Choroid plexus epithelial cell (primary cell): Measurements from ENCODE around the gene TSSK3.
"Not testable (repeated sequence)": the region's sequence is repeated elsewhere in the genome, so short reads cannot be mapped to it uniquely, and the experiment has no call there.

Experiments used
- DNase-seq: peaks from one replicate; pipeline ENCODE4 v3.0.0-alpha.2; 2010; ENCODE audit warnings: low read depth
- H3K4me3 ChIP-seq: 2 replicates; pipeline ENCODE4 v1.5.1; 2011; ENCODE audit warnings: low read depth, mild to moderate bottlenecking, control low read depth, low read length, moderate library complexity
- TF ChIP-seq, protein P1 (sequence below): conservative IDR thresholded peaks from 2 replicates; pipeline ENCODE4 v1.5.1; 2011; ENCODE audit warnings: low read depth, mild to moderate bottlenecking, control low read depth, inconsistent platforms, low read length, moderate library complexity

Gene TSSK3

DNA sequence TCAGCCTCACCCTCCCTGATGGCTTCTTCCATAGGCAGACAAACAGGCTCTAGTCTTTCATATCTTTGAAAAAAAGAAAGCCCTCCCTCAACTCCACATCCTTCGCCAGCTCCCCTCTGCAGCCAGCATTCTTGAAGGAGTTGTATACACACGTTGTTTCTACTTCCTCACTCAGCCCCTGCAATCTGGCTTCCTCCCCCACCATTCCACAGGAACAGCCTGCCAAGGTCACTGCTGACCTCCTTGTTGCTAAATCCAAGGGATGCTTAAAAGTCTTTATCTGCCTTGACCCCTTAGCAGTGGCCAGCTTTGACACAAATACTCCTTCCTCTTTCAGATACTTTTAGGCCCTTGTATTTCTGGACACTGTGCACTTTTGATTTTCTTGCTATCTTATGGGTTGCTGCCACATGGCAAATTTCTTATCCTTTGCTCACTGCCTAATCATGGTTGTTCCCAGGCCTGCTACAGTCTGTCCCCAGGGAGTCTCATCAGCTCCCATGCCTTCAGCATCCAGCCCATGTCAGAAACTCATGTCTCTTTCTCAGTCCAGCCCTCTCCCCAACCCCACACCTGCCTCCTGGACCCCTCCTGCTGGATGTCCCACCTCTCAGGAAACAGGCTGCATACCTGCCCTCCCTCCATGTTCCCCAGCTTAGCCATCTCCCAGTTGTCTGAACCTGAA lies 8.3 kb upstream of the TSSK3 start:
- DNase-seq = peak; percentile 77
- no peak overlapping the region for H3K4me3 ChIP-seq
- TF ChIP-seq, protein P1, sequence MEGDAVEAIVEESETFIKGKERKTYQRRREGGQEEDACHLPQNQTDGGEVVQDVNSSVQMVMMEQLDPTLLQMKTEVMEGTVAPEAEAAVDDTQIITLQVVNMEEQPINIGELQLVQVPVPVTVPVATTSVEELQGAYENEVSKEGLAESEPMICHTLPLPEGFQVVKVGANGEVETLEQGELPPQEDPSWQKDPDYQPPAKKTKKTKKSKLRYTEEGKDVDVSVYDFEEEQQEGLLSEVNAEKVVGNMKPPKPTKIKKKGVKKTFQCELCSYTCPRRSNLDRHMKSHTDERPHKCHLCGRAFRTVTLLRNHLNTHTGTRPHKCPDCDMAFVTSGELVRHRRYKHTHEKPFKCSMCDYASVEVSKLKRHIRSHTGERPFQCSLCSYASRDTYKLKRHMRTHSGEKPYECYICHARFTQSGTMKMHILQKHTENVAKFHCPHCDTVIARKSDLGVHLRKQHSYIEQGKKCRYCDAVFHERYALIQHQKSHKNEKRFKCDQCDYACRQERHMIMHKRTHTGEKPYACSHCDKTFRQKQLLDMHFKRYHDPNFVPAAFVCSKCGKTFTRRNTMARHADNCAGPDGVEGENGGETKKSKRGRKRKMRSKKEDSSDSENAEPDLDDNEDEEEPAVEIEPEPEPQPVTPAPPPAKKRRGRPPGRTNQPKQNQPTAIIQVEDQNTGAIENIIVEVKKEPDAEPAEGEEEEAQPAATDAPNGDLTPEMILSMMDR = no peak

DNA sequence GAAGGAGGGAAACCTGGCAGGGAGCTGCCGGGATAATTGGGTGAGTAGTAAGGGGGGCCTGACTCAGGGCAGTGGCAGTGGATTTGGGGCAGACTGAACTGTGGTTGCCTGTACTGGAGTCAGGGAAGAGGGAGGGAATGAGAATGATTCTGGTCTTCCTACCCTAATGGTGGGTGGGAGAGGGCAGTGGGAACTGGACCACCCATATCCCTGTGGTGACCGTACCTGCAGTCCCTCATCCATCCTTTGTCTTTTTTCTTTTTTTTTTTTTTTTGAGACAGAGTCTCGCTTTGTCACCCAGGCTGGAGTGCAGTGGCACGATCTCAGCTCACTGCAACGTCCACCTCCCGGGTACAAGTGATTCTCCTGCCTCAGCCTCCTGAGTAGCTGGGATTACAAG lies 6.6 kb upstream of the TSSK3 start:
- DNase-seq, H3K4me3 ChIP-seq: not testable (repeated sequence)

DNA sequence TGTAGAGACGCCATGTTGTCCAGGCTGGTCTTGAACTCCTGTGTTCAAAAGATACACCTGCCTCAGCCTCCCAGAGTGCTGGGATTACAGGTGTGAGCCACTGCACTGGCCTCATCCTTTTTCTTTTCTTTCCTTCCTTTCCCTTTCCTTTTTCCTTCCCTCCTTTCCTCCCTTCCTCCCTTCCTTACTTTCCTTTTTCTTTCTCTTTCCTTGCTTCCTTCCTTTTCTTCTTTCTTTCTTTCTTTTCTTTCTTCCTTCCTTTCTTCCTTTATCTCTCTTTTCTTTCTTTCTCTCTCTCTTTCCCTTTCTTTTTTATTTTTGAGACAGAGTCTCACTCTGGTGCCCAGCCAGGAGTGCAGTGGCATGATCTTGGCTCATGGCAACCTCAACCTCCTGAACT lies 5.9 kb upstream of the TSSK3 start:
- TF ChIP-seq, protein P1 = no peak
- DNase-seq = no peak
- H3K4me3 ChIP-seq = no peak overlapping the region

DNA sequence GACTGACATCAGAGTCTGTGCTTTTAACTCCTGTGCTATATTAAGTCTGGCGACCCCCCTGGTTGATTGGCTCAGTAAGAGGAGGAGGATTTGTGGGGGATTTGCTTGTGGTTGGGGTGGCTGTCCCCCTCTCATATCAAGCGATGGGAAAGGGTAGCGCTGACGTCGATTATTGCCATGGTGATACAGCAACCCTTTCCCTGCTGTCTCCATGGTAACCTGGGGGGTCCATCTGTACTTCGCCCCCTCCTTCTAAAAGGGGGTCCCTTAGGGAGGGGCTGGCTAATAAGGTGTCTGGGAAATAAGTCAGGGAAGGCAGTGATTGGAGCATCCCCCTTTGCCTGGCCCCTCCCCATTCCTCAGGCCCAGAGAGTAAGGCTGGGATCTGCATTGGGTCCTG lies 4.7 kb upstream of the TSSK3 start:
- TF ChIP-seq, protein P1 = no peak
- no peak overlapping the region for H3K4me3 ChIP-seq
- no peak for DNase-seq

DNA sequence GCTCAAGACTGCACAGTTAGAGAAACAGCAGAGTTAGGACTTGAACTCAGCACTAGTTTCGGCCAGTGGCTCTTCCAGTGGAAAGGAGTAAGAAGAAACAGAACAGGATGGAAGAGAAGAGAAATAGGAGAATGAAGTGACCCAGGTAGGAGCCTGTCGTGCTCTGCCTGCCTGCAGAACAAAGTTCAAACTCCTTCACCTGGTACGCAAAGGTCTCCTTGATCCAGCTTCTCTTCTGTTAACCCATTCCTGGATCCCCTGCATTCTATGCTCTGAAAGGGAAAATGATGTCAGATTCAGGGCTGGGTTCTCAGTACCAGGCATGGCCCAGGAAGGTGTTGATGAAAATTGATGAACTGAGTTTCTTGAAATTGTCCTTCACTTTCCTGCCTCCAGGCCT lies 3.9 kb upstream of the TSSK3 start:
- TF ChIP-seq, protein P1 = no peak
- no peak for DNase-seq
- H3K4me3 ChIP-seq = no peak overlapping the region

DNA sequence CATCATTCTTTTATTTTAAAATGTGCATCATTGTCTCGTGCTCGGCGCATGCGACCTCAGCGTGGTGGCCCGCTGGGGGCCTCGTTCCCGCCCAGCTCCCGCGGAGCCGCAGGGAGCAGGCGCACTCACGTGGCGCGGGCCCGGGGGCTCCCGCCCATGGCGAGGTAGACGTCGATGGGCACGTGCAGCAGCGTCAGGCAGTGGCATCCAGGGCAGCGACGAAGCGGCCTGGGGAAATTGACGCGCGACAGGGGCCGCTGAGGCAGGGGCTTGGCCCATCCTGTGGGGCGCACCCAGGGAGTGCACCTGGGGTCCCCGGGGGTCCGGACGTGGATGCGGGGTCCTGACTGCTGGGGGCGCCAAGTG lies 1.0 kb upstream of the TSSK3 start:
- DNase-seq = no peak
- H3K4me3 ChIP-seq = no peak overlapping the region
- TF ChIP-seq, protein P1 = no peak

DNA sequence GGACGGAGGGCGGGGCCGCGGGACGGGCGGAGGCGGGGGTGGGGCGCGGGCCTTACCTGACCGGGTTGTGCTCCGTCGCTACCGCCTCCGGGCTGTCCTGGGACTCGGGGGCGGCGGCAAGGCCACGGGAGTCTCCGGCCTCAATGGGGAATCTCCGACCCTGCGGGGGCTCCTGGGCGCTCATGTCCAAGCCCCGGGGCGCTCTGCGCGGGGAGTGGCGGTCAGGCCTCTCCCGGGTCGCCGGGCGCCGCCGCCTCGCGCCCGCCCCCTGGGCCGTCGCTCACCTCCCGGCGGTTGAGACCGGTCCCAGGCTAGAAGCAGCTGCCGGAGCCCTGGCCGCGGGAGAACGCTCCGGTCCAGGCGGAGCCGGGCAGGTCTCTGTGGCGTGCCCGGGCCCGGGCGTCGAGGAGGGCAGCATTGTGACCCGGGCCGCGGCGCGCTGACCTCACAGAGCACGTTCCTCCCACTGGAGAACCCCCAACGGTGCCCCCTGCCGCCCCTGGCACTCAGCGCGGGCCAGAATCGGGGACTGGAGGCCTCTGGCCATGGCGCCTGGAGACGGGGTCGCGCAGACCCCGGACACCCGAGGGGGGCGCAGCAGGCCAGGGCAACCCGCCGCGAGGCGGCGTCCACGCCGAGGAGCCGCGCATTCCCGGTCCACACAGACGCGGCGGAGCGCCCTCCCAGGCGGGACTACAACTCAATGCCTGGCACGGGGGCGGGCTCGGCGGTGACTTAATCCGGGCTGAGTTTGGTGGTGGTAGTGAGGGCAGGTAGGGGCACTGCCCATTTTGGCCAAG lies 465 bp upstream of the TSSK3 start:
- peak; percentile 36 for DNase-seq
- peak overlapping the region; percentile 47 for H3K4me3 ChIP-seq
- TF ChIP-seq, protein P1 = peak; percentile 37
